G401 (cell line): ENCODE results near the gene RREB1. TPM values are rescaled to one million over a fixed set of nuclear protein-coding genes. Genes with fewer than 3 reads are reported as not detected.
"Not testable (repeated sequence)": the region's sequence is repeated elsewhere in the genome, so short reads cannot be mapped to it uniquely, and the experiment has no call there.

Experiments used
- DNase-seq: peaks from one replicate; pipeline ENCODE4 v3.0.0-alpha.2; 2015; ENCODE audit warnings: low spot score
- in situ Hi-C: cut with HindIII; loops from 2 replicates; pipeline ENCODE4 v1.10.0; 2016; ENCODE audit warnings: low sequenced_read_pairs, mixed read lengths
- total RNA-seq: library from RNA; depleted of rRNA; stranded (reverse); fragments of >200 nt; shearing (Covaris generic); gene quantifications from 2 replicates; pipeline ENCODE4 v1.2.3, GENCODE V29; 2014

Gene RREB1
- total RNA-seq, 1 experiment from 2014 or later, result 8.5 TPM

GRCh38 chr6:7155871-7156579 lies 48.3 kb downstream of the RREB1 start:
- in situ Hi-C loops, result no loop called here
- no peak for DNase-seq

GRCh38 chr6:7156643-7157278 lies 49.0 kb downstream of the RREB1 start:
- no peak for DNase-seq
- in situ Hi-C loops, result no loop called here

GRCh38 chr6:7157307-7157706 lies 49.5 kb downstream of the RREB1 start:
- DNase-seq, in situ Hi-C loops: not testable (repeated sequence)

- in situ Hi-C loops, result no loop called here
- no peak for DNase-seq
Observed at GRCh38 chr6:7157752-7158616, 50.2 kb downstream of the RREB1 start.

GRCh38 chr6:7159790-7160525 lies 52.2 kb downstream of the RREB1 start:
- in situ Hi-C loops, result no loop called here
- DNase-seq, result no peak

GRCh38 chr6:7161253-7161623 lies 53.5 kb downstream of the RREB1 start:
- DNase-seq, result no peak
- in situ Hi-C loops, result no loop called here

GRCh38 chr6:7161845-7162244 lies 54.1 kb downstream of the RREB1 start:
- in situ Hi-C loops, result no loop called here
- DNase-seq, result no peak

- DNase-seq, result no peak
- in situ Hi-C loops, result no loop called here
Observed at GRCh38 chr6:7163661-7164071, 55.9 kb downstream of the RREB1 start.

- DNase-seq, result no peak
- in situ Hi-C loops, result no loop called here
Observed at GRCh38 chr6:7164536-7165001, 56.8 kb downstream of the RREB1 start.

- in situ Hi-C loops, result no loop called here
Observed at GRCh38 chr6:7165002-7165889, 57.5 kb downstream of the RREB1 start.

GRCh38 chr6:7165890-7166267 lies 58.1 kb downstream of the RREB1 start:
- in situ Hi-C loops, result no loop called here
- DNase-seq, result no peak

More at GRCh38 chr6:7165002-7165889, 57.5 kb downstream of the RREB1 start:
- no peak for DNase-seq

- in situ Hi-C loops, result no loop called here
Observed at GRCh38 chr6:7166410-7167293, 58.9 kb downstream of the RREB1 start.

GRCh38 chr6:7169296-7169721 lies 61.5 kb downstream of the RREB1 start:
- in situ Hi-C loops, result no loop called here
- DNase-seq, result no peak

More at GRCh38 chr6:7166410-7167293, 58.9 kb downstream of the RREB1 start:
- no peak for DNase-seq

- in situ Hi-C loops, result no loop called here
- DNase-seq, result no peak
Observed at GRCh38 chr6:7170117-7170732, 62.5 kb downstream of the RREB1 start.

GRCh38 chr6:7171119-7171518 lies 63.4 kb downstream of the RREB1 start:
- in situ Hi-C loops, result no loop called here
- DNase-seq, result no peak

GRCh38 chr6:7171733-7172132 lies 64.0 kb downstream of the RREB1 start:
- DNase-seq, result no peak
- in situ Hi-C loops, result no loop called here

GRCh38 chr6:7172649-7173048 lies 64.9 kb downstream of the RREB1 start:
- in situ Hi-C loops, result no loop called here
- no peak for DNase-seq
